ENCODE data around the gene TDG. TPM values are rescaled to one million over a fixed set of nuclear protein-coding genes. Genes with fewer than 3 reads are reported as not detected.
A peak's percentile ranks its signal among the peaks of the same experiment; 100 is the strongest.

Gene TDG
- total and polyA plus RNA-seq, 10 of the 15 experiments (the other 5 are each of a cell fraction or from before 2014, with no cell fraction given) = 29.7 to 68.8 (median 51.2) TPM

GRCh38 chr12:103965590-103966504 is at the start of gene TDG (continued):
- no peak for TF ChIP-seq ZBTB33 (IDR thresholded peaks at IDR 0.05)
- peak; percentile 32 for TF ChIP-seq BCL3 (IDR thresholded peaks at IDR 0.05; ENCODE audit: borderline replicate concordance, insufficient read depth, low read depth, low read length, poor library complexity, severe bottlenecking)
- peak; percentile 64 for TF ChIP-seq NR2F1 (conservative IDR thresholded peaks at IDR 0.05)
- no peak for TF ChIP-seq TCF7 (IDR thresholded peaks at IDR 0.05; ENCODE audit: borderline replicate concordance)
- peak; percentile 60 for TF ChIP-seq MEF2B (IDR thresholded peaks at IDR 0.05; ENCODE audit: partially characterized antibody, poor library complexity, severe bottlenecking)
- TF ChIP-seq NFXL1 (IDR thresholded peaks at IDR 0.05; ENCODE audit: borderline replicate concordance) = no peak
- TF ChIP-seq SIX5 (IDR thresholded peaks at IDR 0.05; ENCODE audit: low read depth, low read length, severe bottlenecking) = peak; percentile 56
- TF ChIP-seq, protein P1, sequence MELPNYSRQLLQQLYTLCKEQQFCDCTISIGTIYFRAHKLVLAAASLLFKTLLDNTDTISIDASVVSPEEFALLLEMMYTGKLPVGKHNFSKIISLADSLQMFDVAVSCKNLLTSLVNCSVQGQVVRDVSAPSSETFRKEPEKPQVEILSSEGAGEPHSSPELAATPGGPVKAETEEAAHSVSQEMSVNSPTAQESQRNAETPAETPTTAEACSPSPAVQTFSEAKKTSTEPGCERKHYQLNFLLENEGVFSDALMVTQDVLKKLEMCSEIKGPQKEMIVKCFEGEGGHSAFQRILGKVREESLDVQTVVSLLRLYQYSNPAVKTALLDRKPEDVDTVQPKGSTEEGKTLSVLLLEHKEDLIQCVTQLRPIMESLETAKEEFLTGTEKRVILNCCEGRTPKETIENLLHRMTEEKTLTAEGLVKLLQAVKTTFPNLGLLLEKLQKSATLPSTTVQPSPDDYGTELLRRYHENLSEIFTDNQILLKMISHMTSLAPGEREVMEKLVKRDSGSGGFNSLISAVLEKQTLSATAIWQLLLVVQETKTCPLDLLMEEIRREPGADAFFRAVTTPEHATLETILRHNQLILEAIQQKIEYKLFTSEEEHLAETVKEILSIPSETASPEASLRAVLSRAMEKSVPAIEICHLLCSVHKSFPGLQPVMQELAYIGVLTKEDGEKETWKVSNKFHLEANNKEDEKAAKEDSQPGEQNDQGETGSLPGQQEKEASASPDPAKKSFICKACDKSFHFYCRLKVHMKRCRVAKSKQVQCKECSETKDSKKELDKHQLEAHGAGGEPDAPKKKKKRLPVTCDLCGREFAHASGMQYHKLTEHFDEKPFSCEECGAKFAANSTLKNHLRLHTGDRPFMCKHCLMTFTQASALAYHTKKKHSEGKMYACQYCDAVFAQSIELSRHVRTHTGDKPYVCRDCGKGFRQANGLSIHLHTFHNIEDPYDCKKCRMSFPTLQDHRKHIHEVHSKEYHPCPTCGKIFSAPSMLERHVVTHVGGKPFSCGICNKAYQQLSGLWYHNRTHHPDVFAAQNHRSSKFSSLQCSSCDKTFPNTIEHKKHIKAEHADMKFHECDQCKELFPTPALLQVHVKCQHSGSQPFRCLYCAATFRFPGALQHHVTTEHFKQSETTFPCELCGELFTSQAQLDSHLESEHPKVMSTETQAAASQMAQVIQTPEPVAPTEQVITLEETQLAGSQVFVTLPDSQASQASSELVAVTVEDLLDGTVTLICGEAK (IDR thresholded peaks at IDR 0.05; ENCODE audit: borderline replicate concordance) = peak; percentile 96
- TF ChIP-seq, protein P2, sequence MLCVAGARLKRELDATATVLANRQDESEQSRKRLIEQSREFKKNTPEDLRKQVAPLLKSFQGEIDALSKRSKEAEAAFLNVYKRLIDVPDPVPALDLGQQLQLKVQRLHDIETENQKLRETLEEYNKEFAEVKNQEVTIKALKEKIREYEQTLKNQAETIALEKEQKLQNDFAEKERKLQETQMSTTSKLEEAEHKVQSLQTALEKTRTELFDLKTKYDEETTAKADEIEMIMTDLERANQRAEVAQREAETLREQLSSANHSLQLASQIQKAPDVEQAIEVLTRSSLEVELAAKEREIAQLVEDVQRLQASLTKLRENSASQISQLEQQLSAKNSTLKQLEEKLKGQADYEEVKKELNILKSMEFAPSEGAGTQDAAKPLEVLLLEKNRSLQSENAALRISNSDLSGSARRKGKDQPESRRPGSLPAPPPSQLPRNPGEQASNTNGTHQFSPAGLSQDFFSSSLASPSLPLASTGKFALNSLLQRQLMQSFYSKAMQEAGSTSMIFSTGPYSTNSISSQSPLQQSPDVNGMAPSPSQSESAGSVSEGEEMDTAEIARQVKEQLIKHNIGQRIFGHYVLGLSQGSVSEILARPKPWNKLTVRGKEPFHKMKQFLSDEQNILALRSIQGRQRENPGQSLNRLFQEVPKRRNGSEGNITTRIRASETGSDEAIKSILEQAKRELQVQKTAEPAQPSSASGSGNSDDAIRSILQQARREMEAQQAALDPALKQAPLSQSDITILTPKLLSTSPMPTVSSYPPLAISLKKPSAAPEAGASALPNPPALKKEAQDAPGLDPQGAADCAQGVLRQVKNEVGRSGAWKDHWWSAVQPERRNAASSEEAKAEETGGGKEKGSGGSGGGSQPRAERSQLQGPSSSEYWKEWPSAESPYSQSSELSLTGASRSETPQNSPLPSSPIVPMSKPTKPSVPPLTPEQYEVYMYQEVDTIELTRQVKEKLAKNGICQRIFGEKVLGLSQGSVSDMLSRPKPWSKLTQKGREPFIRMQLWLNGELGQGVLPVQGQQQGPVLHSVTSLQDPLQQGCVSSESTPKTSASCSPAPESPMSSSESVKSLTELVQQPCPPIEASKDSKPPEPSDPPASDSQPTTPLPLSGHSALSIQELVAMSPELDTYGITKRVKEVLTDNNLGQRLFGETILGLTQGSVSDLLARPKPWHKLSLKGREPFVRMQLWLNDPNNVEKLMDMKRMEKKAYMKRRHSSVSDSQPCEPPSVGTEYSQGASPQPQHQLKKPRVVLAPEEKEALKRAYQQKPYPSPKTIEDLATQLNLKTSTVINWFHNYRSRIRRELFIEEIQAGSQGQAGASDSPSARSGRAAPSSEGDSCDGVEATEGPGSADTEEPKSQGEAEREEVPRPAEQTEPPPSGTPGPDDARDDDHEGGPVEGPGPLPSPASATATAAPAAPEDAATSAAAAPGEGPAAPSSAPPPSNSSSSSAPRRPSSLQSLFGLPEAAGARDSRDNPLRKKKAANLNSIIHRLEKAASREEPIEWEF (IDR thresholded peaks at IDR 0.05; ENCODE audit: insufficient replicate concordance, low read depth, low read length) = no peak
- TF ChIP-seq SPI1 (IDR thresholded peaks at IDR 0.05; ENCODE audit: borderline replicate concordance, insufficient read depth, low read depth, low read length) = peak; percentile 64; the same call in 1 of the 2 replicates
- no peak for TF ChIP-seq CHD4 (IDR thresholded peaks at IDR 0.05)
- TF ChIP-seq ZNF217 (IDR thresholded peaks at IDR 0.05) = no peak
- TF ChIP-seq ATF7 (IDR thresholded peaks at IDR 0.05; ENCODE audit: low read depth) = peak; percentile 78
- TF ChIP-seq MYB (IDR thresholded peaks at IDR 0.05; ENCODE audit: borderline replicate concordance, low read depth, low read length) = no peak
- TF ChIP-seq CREM (IDR thresholded peaks at IDR 0.05; ENCODE audit: low read depth) = peak; percentile 55
- no peak for TF ChIP-seq ZNF274 (IDR thresholded peaks at IDR 0.05; ENCODE audit: insufficient read depth, insufficient read length)

Measured in GM12878 (cell line).